ENCODE data around the gene PHKG2. TPM values are rescaled to one million over a fixed set of nuclear protein-coding genes. Genes with fewer than 3 reads are reported as not detected.

PHKG2 gene
- total RNA-seq, 1 donor from 2014 or later = 42.4 TPM

GRCh38 chr16:30723725-30724355 is 24.4 kb upstream of the PHKG2 start:
- no peaks in the 10 kb centered on the region for H3K27me3 Mint-ChIP-seq
- peaks cover 58% of the 10 kb centered on the region for H3K36me3 Mint-ChIP-seq
- no peak for DNase-seq (ENCODE audit: extremely low spot score, unreplicated experiment)
- no peaks in the 10 kb centered on the region for H3K9me3 Mint-ChIP-seq
- no peak overlapping the region for H3K27ac Mint-ChIP-seq
- no peak for TF ChIP-seq CTCF (conservative IDR thresholded peaks at IDR 0.05)
- H3K4me1 Mint-ChIP-seq (ENCODE audit: unreplicated experiment) = no peaks in the 10 kb centered on the region
- H3K4me3 Mint-ChIP-seq = no peak overlapping the region

- H3K4me3 Mint-ChIP-seq = no peak overlapping the region
- no peaks in the 10 kb centered on the region for H3K27me3 Mint-ChIP-seq
- DNase-seq (ENCODE audit: extremely low spot score, unreplicated experiment) = no peak
- no peak overlapping the region for H3K27ac Mint-ChIP-seq
- H3K9me3 Mint-ChIP-seq = no peaks in the 10 kb centered on the region
- peaks cover 59% of the 10 kb centered on the region for H3K36me3 Mint-ChIP-seq
- H3K4me1 Mint-ChIP-seq (ENCODE audit: unreplicated experiment) = no peaks in the 10 kb centered on the region
- no peak for TF ChIP-seq CTCF (conservative IDR thresholded peaks at IDR 0.05)
Observed at GRCh38 chr16:30724641-30725417, 23.4 kb upstream of the PHKG2 start.

- H3K27me3 Mint-ChIP-seq = no peaks in the 10 kb centered on the region
- H3K9me3 Mint-ChIP-seq = no peaks in the 10 kb centered on the region
- peaks cover 56% of the 10 kb centered on the region for H3K36me3 Mint-ChIP-seq
- H3K4me1 Mint-ChIP-seq (ENCODE audit: unreplicated experiment) = no peaks in the 10 kb centered on the region
- no peak for DNase-seq (ENCODE audit: extremely low spot score, unreplicated experiment)
- no peak for TF ChIP-seq CTCF (conservative IDR thresholded peaks at IDR 0.05)
- H3K4me3 Mint-ChIP-seq = no peak overlapping the region
- H3K27ac Mint-ChIP-seq = no peak overlapping the region
Observed at GRCh38 chr16:30725418-30725792, 22.8 kb upstream of the PHKG2 start.

GRCh38 chr16:30728321-30728720 is 19.9 kb upstream of the PHKG2 start:
- no peak for DNase-seq (ENCODE audit: extremely low spot score, unreplicated experiment)
- no peak overlapping the region for H3K4me3 Mint-ChIP-seq
- no peaks in the 10 kb centered on the region for H3K4me1 Mint-ChIP-seq (ENCODE audit: unreplicated experiment)
- peaks cover 41% of the 10 kb centered on the region for H3K36me3 Mint-ChIP-seq
- H3K27me3 Mint-ChIP-seq = no peaks in the 10 kb centered on the region
- H3K9me3 Mint-ChIP-seq = no peaks in the 10 kb centered on the region
- no peak for TF ChIP-seq CTCF (conservative IDR thresholded peaks at IDR 0.05)
- H3K27ac Mint-ChIP-seq = no peak overlapping the region

GRCh38 chr16:30728899-30729672 is 19.1 kb upstream of the PHKG2 start:
- no peak overlapping the region for H3K27ac Mint-ChIP-seq
- H3K4me1 Mint-ChIP-seq (ENCODE audit: unreplicated experiment) = no peaks in the 10 kb centered on the region
- H3K4me3 Mint-ChIP-seq = no peak overlapping the region
- no peak for DNase-seq (ENCODE audit: extremely low spot score, unreplicated experiment)
- H3K27me3 Mint-ChIP-seq = no peaks in the 10 kb centered on the region
- H3K9me3 Mint-ChIP-seq = no peaks in the 10 kb centered on the region
- no peak for TF ChIP-seq CTCF (conservative IDR thresholded peaks at IDR 0.05)
- H3K36me3 Mint-ChIP-seq = peaks cover 33% of the 10 kb centered on the region

Measured in type B pancreatic cell (in vitro differentiated cells).